ENCODE measurements around the gene ACRV1.

DNA sequence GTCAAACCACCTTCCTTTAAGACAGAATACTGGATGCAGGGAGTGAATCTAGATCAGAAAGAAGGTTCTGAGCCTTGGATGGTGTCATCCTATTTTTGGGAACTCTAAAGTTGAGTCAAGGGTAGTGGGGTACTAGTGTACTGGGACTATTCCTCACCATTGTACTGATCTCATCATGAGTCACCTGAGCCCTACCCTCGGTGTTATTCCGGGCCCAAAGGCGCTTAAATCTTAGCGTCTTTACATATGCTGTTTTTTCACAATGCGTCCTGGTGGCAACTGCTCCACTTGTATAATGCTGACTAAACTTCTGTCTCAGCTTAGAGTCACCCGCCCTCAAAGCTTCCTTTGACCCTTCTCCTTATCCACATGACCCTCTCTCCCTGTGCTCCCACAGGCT, 40.1 kb upstream of the ACRV1 start:
- TF ChIP-seq, protein P1, sequence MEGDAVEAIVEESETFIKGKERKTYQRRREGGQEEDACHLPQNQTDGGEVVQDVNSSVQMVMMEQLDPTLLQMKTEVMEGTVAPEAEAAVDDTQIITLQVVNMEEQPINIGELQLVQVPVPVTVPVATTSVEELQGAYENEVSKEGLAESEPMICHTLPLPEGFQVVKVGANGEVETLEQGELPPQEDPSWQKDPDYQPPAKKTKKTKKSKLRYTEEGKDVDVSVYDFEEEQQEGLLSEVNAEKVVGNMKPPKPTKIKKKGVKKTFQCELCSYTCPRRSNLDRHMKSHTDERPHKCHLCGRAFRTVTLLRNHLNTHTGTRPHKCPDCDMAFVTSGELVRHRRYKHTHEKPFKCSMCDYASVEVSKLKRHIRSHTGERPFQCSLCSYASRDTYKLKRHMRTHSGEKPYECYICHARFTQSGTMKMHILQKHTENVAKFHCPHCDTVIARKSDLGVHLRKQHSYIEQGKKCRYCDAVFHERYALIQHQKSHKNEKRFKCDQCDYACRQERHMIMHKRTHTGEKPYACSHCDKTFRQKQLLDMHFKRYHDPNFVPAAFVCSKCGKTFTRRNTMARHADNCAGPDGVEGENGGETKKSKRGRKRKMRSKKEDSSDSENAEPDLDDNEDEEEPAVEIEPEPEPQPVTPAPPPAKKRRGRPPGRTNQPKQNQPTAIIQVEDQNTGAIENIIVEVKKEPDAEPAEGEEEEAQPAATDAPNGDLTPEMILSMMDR (IDR thresholded peaks at IDR 0.05), result no peak
- TF ChIP-seq POLR2A (IDR thresholded peaks at IDR 0.05), result no peak
